ENCODE results near the gene ALG9. TPM values are rescaled to one million over a fixed set of nuclear protein-coding genes. Genes with fewer than 3 reads are reported as not detected.

ALG9 gene
- total RNA-seq, 3 donors from 2014 or later (not counting 1 experiment from before 2014, with no cell fraction given), result 30.6 to 37.1 (median 35.4) TPM

GRCh38 chr11:111823131-111823530 lies 48.2 kb downstream of the ALG9 start:
- no peaks in the 10 kb centered on the region for H3K4me1 ChIP-seq (ENCODE audit: control insufficient read depth, insufficient read depth, low read length)
- no peaks in the 10 kb centered on the region for H3K9me3 ChIP-seq (ENCODE audit: control insufficient read depth, insufficient read depth, low read length)
- DNase-seq, result no peak
- Mint-ChIP-seq H3K4me3 (no peak overlapping the region), H3K27ac (no peak overlapping the region), H3K4me1 (no peaks in the 10 kb centered on the region), H3K36me3 (no peaks in the 10 kb centered on the region), H3K27me3 (ENCODE audit: low read depth in 2 of 2) (no peaks in the 10 kb centered on the region), H3K9me3 (no peaks in the 10 kb centered on the region)
- peaks cover 2% of the 10 kb centered on the region for H3K36me3 ChIP-seq (ENCODE audit: control insufficient read depth, insufficient read depth, low read length)
- TF ChIP-seq CTCF (IDR thresholded peaks at IDR 0.05), result no peak
- H3K4me3 ChIP-seq (ENCODE audit: low read length), result no peak overlapping the region
- 100% methylated on average over 1 of the region's 1 CpG for WGBS (ENCODE audit: insufficient coverage)
- no peak overlapping the region for H3K27ac ChIP-seq (ENCODE audit: low read length)
- no peak for ATAC-seq
- intact Hi-C loops (cut with micrococcal nuclease), result no loop called here
- no peaks in the 10 kb centered on the region for H3K27me3 ChIP-seq (ENCODE audit: control insufficient read depth, insufficient read depth, low read length)

GRCh38 chr11:111819829-111820237 lies 51.5 kb downstream of the ALG9 start:
- Mint-ChIP-seq H3K4me1 (no peaks in the 10 kb centered on the region), H3K36me3 (no peaks in the 10 kb centered on the region), H3K4me3 (no peak overlapping the region), H3K9me3 (no peaks in the 10 kb centered on the region), H3K27me3 (ENCODE audit: low read depth in 2 of 2) (no peaks in the 10 kb centered on the region), H3K27ac (no peak overlapping the region)
- intact Hi-C loops (cut with micrococcal nuclease), result no loop called here
- no peaks in the 10 kb centered on the region for H3K9me3 ChIP-seq (ENCODE audit: control insufficient read depth, insufficient read depth, low read length)
- no peak for TF ChIP-seq CTCF (IDR thresholded peaks at IDR 0.05)
- peaks cover 2% of the 10 kb centered on the region for H3K36me3 ChIP-seq (ENCODE audit: control insufficient read depth, insufficient read depth, low read length)
- no peak overlapping the region for H3K4me3 ChIP-seq (ENCODE audit: low read length)
- 93% methylated on average over 3 of the region's 3 CpGs for WGBS (ENCODE audit: insufficient coverage)
- no peak for DNase-seq
- no peaks in the 10 kb centered on the region for H3K27me3 ChIP-seq (ENCODE audit: control insufficient read depth, insufficient read depth, low read length)
- ATAC-seq, result no peak
- no peaks in the 10 kb centered on the region for H3K4me1 ChIP-seq (ENCODE audit: control insufficient read depth, insufficient read depth, low read length)
- H3K27ac ChIP-seq (ENCODE audit: low read length), result no peak overlapping the region

GRCh38 chr11:111819161-111819828 lies 52.1 kb downstream of the ALG9 start:
- Mint-ChIP-seq H3K4me3 (no peak overlapping the region), H3K27ac (no peak overlapping the region), H3K36me3 (no peaks in the 10 kb centered on the region), H3K27me3 (ENCODE audit: low read depth in 2 of 2) (no peaks in the 10 kb centered on the region), H3K4me1 (no peaks in the 10 kb centered on the region), H3K9me3 (no peaks in the 10 kb centered on the region)
- H3K27ac ChIP-seq (ENCODE audit: low read length), result no peak overlapping the region
- no peaks in the 10 kb centered on the region for H3K36me3 ChIP-seq (ENCODE audit: control insufficient read depth, insufficient read depth, low read length)
- no peak overlapping the region for H3K4me3 ChIP-seq (ENCODE audit: low read length)
- no peak for TF ChIP-seq CTCF (IDR thresholded peaks at IDR 0.05)
- H3K9me3 ChIP-seq (ENCODE audit: control insufficient read depth, insufficient read depth, low read length), result no peaks in the 10 kb centered on the region
- 92% methylated on average over 1 of the region's 1 CpG for WGBS (ENCODE audit: insufficient coverage)
- H3K27me3 ChIP-seq (ENCODE audit: control insufficient read depth, insufficient read depth, low read length), result no peaks in the 10 kb centered on the region
- intact Hi-C loops (cut with micrococcal nuclease), result no loop called here
- ATAC-seq, result no peak
- DNase-seq, result no peak
- no peaks in the 10 kb centered on the region for H3K4me1 ChIP-seq (ENCODE audit: control insufficient read depth, insufficient read depth, low read length)

GRCh38 chr11:111815489-111815888 lies 55.9 kb downstream of the ALG9 start:
- DNase-seq (no peak), ATAC-seq (no peak)
- H3K27me3 ChIP-seq (ENCODE audit: control insufficient read depth, insufficient read depth, low read length), result no peaks in the 10 kb centered on the region
- no peaks in the 10 kb centered on the region for H3K36me3 Mint-ChIP-seq
- H3K27ac Mint-ChIP-seq, result no peak overlapping the region
- TF ChIP-seq CTCF (IDR thresholded peaks at IDR 0.05), result no peak
- no peak overlapping the region for H3K27ac ChIP-seq (ENCODE audit: low read length)
- no peak overlapping the region for H3K4me3 ChIP-seq (ENCODE audit: low read length)
- intact Hi-C loops (cut with micrococcal nuclease), result no loop called here
- no peaks in the 10 kb centered on the region for H3K4me1 ChIP-seq (ENCODE audit: control insufficient read depth, insufficient read depth, low read length)
- no peaks in the 10 kb centered on the region for H3K36me3 ChIP-seq (ENCODE audit: control insufficient read depth, insufficient read depth, low read length)
- no peaks in the 10 kb centered on the region for H3K9me3 Mint-ChIP-seq
- H3K4me1 Mint-ChIP-seq, result peaks cover 0 to 8% of the 10 kb centered on the region in 2 donors
- WGBS (ENCODE audit: insufficient coverage), result no CpG with 5 or more reads among the region's 1 CpG
- no peaks in the 10 kb centered on the region for H3K27me3 Mint-ChIP-seq (ENCODE audit: low read depth in 2 of 2)
- H3K9me3 ChIP-seq (ENCODE audit: control insufficient read depth, insufficient read depth, low read length), result no peaks in the 10 kb centered on the region
- no peak overlapping the region for H3K4me3 Mint-ChIP-seq

Measured in natural killer cell (primary cell).